GM12892 (cell line): ENCODE measurements around the gene WASF2.

Experiments used
- POLR2A ChIP-seq: IDR thresholded peaks from 2 replicates; pipeline ENCODE4 v1.6.1; 2011; ENCODE audit warnings: low read depth, low read length, control low read depth
- POLR2AphosphoS5 ChIP-seq: IDR thresholded peaks from 2 replicates; pipeline ENCODE4 v1.6.1; 2011; ENCODE audit warnings: low read depth, low read length, control low read depth

- TF ChIP-seq POLR2A = no peak
- TF ChIP-seq POLR2AphosphoS5 = no peak
Measured at GRCh38 chr1:27481994-27482620, 7.9 kb downstream of the WASF2 start.
